ENCODE measurements around the gene HERPUD1.
"Not testable (repeated sequence)": the region's sequence is repeated elsewhere in the genome, so short reads cannot be mapped to it uniquely, and the experiment has no call there.

The HERPUD1 gene

DNA sequence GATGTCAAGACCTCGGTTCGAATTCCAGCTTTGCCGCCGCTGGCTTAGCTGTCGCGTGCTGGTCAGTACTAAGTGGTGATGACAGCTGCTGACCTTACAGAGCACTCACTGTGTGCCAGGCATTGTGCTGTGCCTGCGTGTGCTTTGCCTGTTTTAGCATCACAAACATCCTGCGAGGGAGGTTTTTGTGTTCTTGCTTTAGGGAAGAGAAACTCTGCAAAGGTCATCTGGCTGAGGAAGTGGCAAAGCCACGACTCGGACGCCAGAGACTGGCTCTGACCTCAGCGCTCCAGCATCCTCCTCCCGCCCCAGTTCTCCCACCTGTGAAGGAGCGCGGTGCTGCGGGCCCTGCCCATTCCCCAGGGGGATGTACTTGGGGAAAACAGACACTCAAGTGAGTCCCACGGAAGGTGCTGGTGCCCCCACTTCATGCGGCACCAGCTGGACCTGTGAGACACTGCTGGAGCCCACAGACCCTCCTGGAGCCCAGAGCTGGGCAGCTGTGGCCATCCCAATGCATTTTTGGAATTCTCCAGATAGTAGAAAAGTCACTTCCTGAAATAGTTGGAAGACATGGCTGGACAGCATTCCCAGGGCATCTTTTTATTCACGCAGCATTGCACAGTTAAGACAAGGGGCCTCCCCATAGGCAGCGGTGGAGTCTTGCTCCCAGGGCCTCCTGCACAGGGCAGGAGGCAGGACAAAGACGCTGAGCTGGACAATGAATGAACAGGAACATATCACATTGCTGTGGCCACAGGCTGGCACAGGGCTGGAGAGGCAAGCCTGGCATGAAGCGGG is 20.0 kb upstream of the HERPUD1 start:
- no peak for DNase-seq

DNA sequence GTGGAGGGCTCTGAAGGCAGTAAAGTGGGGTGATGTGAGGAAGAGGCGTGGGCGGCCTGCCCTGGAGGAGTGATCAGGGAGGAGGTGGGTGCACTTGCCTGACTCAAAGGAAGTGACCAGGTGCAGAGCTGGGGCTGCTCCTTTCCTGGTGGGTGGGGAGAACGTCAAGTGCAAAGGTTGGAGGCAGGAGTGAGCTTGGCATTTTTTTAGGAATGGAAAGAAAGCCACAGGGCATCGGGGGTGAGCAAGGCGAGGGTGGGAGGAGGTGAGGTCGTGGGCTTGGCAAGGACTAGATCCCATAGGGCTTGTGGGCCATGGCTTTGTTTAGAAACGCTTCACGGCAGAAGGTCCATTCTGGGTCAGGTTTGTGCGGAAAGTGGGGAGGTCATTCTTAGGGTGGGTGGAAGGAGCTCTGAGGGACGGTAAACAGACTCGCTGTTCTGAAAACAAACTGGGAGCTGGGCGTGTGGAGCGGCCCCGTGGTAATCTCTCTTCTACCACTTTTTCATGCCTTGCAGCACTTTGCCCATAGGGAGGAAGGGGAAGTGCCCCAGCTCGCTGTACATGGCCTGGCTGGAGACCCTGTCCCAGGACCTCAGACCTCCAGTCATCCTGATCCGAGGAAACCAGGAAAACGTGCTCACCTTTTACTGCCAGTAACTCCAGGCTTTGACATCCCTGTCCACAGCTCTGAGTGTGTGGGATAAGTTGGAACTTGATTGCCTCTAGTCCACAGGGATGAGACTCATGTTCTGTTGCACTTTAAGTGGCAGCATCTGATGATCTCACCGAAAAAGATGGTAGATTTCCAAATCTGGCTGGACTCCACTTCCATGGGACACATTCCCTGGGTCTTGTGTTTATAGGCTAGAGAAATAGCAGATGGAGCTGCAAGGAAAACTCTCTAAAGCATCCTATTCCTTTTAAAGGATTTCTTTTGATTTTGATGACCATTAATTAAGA is 18.9 kb upstream of the HERPUD1 start:
- no peak for DNase-seq

- DNase-seq: no peak
Measured at GRCh38 chr16:56914896-56915295, 17.0 kb upstream of the HERPUD1 start.

DNA sequence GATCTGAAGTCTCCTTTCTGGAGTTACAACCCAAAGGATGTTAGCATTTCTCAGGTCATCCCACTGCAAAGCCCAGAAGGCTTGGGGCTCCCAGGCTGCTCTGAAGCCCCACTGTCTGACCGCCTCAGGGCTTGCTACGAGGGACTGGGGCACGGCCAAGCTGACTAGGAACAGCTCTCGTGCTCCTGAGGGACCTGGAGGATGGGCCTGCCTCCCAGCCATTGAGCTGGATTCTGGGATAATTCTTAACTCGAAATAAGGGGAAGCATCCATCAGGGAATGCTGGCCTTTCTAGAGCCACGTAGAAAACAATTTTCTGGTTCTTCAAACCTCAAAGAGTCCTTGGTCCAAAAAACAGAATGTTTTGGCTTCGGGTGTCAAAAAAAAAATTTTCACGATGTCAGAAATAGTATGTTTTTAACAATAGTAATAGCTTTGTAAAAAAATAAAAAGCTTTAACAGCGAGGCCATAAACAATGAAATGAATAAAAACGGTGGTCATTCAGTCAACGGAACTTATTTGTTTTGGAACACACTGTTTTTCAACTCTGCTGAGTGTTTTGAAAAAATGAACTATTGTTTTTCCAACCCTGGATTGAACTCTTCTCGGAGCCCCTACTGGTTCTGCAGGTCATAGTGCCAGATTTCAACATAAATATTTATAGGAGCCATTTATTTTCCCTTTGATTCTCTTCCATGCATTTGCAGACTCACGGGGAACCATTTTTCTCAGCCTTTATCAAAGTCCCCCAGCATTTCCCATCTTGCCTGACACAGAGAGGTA is 16.4 kb upstream of the HERPUD1 start:
- DNase-seq: no peak

DNA sequence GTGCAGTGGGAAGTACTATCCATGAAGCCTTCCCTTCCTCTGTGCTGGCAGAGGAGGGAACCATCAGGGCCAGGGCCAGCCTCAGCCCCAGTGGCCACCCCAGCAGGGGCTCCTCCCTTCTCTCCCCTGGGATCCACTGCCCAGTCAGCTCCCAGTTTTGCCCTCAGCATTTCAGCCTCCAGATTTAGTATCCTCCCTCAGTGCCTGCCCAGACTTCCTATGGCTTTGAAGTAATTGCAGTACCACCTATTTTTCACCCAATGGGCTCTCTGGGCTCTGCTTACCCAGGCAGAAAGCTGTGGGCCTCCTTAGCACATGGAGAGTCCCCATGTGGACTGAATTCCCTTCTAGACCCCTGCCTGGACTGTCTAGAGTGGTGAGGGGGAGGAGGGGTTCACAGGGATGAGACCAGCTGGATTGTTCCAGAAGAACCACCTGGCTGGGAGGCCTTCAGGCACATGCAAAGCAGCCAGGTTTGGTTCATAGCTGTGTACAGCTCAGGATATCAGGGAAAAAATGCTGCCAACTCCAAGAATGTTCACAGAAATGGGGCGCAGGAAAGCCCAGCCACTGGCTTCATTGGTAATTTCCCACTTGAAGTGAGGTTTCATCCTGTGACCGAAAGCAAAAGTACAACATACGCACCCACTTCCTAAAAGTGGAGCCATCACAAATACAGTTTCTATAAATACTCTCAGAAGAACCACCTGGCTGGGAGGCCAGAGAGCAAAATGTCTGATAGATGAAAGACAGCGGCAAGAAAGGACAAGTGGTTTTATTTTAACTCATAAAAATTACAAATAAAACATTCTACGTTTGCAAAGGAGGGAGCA is 15.2 kb upstream of the HERPUD1 start:
- DNase-seq: no peak

DNA sequence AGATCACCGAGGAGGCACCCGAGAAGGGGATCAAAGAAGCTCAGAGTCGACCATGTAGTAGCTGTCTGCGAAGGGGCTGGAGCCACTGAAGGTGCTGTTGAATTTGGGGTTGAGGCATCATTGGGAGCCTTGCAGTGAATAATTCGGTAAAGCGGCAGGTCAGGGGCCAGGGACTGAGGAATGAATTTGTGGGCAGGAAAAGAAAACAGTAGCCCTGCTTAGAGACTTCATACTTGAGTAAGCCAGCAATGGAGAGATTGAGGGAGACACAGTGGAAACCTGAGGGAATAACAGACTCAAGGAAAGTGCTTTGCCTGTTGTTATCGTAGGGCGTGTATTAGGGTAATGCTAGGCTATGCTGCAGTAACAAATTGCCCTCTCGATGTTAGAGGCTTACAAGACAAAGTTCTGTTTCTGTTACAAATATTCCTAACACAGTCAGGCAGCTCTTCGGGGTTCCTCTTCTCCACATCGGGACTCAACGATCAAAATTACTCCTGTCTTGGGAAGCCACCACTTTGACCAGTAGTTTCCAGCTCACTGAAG is 13.4 kb upstream of the HERPUD1 start:
- no peak for DNase-seq

- DNase-seq: no peak
Measured at GRCh38 chr16:56919099-56919800, 12.7 kb upstream of the HERPUD1 start.

DNA sequence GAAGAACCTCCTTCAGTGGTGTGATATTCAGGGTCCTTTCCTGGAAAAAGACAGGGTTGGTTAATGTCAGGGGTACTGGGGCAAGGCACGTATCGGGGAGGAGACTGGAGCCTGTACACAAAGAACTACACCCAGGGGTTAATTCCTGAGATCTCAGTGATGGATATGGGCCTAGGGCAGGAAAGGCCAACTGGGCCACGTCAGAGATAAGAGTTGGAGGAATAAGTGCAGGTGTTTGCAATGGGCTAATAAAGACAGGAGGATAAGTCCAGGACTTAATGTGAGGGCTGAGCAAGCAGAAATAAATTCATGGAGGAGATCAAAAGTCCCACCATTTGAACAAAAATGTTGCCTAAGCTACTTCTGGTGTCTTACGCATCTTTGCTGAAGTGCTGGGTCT is 10.4 kb upstream of the HERPUD1 start:
- DNase-seq: no peak

GRCh38 chr16:56923481-56924091 is 8.4 kb upstream of the HERPUD1 start:
- DNase-seq: no peak

DNA sequence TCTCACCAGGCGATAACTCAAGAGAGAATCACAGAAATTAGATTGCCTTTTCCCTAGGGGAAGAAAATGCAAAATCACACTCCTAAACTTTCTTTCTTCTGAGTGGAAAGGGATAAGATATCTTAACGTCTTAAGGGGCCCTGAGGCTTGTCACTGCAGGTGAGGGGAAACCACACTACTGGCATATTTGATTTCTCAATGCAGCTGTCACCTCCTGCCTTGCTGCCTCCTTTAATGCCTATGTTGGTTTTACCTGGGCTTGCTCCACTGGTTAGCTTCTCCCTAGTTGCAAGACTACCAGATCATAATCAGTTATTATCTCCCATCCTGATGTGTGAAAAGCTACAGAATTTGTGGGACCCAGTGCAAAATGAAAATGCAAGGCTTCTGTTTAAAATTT is 4.5 kb upstream of the HERPUD1 start:
- DNase-seq: no peak

- no peak for DNase-seq
Measured at GRCh38 chr16:56929639-56930038, 2.3 kb upstream of the HERPUD1 start.

- peak; percentile 58 for DNase-seq
Measured at GRCh38 chr16:56930486-56931270, 1.3 kb upstream of the HERPUD1 start.

DNA sequence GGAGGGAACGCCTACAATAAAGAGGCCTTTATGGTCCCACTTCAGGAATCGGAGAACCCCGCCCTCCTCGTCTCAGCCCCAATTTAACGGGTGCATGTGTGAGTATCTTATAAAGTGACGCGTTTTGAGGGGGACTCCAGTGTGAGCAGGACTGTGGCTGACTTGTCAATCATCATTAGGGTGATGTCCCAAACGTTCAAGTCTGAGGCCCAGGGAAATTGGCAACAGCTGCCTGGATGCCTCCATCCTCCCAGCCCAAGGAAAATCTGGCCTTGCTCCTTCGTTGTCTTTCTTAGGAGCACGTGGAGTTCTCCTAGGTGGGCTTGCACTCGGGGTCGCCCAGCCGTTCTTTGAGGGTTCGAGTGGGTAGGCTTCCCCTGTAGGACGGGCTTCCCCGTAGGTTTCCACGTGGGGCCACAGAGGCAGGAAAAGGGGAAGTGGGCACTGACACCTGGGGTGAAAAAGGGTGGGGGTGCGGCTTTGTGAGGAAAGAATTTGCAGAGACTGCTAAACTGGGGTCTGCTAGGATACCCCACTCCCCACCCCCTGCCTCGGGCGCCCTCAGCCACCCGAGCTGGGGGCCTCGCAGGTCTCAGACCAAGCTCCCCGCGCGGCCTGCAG is 561 bp upstream of the HERPUD1 start:
- DNase-seq: no peak

DNA sequence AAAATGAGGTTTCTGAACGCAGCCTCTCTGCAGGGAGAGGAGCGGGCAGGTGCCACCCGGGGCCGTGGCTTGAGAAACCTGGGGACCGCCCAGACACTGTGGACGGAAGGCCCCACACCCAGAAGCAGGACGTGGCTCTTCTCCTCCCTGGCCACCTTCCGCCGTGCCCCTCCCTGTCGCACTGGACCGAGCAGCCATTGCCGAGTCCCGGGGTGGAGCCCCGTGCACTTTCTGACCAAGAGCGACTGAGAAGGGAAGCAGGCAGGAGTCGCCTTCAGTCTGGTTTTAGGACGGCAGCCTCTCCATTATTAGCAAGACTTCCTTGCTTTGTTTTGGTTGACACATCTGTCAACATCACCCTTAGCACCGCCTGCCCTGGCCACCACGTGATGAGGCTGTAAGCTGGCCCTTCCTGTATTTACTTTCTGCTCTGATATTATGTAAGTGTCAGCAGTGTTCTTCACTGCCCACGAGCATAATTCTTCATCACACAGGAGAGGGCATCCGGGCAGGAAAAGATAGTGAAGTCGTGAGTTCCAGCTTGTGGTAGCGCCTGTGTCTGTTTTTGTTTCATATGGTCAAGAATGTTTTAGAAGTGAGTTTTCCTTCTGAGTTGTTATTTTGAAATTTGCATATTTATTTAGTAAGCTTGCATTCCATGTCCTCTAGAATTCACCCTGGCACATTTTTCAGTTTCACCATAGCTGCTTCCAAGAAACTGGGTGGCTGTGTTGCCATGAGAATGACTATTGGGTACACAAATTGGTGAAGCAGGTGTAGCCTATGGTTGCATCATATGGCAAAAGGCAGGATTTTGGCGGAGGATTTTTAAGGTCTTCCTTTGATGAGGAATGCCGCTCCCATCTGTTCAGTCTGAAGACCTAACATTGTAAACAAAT is 1.0 kb downstream of the HERPUD1 start:
- no peak for DNase-seq

DNA sequence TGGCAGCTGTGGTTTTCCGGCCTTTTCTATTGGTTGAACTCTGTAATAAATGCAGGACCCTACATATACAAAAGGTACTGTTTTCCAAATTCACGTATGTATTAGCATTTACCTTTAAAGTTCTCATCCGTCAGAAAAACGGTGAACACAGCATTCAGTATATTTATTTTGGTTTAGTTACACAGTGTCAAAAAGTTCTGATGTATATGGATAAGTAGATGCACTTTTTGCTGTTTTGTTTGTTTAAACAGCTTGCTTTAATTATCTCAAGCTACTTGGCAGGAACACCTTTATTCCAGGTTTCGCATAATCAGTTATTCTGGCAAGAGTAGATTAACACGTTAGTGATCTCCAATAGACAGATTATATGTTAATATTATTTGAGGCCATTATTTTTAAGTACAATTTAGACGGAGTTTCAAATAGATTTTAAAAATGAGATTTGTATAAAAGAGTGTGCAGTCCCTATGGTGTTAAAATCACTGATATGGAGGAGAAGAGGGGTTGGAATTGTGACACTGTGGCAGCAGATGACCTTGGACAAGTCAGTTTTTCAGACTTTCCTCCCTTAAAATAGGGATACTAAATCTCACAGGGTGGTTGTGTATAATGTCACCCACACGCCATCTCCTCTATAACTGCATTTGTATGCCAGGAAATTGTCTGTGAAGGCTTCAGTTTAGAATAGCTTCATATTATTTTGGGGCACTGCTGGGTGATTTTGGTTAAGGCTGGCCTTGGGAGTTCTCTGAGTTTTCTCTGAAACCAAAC is 2.1 kb downstream of the HERPUD1 start:
- no peak for DNase-seq

DNA sequence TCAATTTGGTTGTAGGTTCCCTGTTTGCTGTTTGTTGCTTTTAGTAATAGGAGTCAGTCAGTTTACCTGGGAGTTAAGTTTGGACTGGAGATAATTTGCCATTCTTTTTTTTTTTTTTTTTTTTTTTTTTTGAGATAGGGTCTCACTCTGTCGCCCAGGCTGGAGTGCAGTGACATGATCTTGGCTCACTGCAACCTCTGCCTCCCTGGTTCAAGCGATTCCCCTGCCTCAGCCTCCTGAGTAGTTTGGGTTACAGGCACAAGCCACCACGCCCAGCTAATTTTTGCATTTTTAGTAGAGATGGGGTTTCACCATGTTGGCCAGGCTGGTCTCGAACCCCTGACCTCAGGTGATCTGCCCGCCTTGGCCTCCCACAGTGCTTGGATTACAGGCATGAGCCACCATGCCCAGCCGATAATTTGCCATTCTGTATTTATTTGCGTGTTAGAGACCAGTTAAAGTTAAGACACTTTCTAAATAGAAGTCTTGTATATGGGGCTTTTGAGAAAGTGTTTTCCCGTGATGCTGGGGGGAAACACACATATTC is 2.7 kb downstream of the HERPUD1 start:
- not testable (repeated sequence) for DNase-seq

DNA sequence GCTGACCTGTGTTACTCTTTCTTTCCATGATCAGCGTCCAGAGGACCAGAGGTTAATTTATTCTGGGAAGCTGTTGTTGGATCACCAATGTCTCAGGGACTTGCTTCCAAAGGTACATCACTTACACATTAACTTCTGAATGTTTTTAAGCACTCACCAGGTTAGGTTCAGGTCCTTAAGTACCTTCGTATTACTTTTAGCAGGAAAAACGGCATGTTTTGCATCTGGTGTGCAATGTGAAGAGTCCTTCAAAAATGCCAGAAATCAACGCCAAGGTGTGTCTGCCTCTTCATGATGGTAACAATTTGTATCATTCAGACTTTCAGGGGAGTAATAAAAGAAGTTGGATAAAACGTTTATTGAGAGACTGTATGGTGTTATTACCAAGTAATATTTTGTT is 3.3 kb downstream of the HERPUD1 start:
- no peak for DNase-seq
